DND-41 (cell line): Measurements from ENCODE around the gene TBX4.

ENCODE experiments used
- ATAC-seq: fragments of 200-7000 bp; cut with Tn5 transposase; 3 replicates; pipeline ENCODE4 v1.9.1; 2021; ENCODE audit warnings: low read depth; ENCODE audit not compliant: insufficient read depth
- DNase-seq: peaks from one replicate; pipeline ENCODE4 v3.0.0-alpha.2; 2020
- H2AFZ ChIP-seq: 2 replicates; pipeline ENCODE4 v1.6.0; 2012; ENCODE audit warnings: low read depth, low read length
- H3K27ac ChIP-seq: 2 replicates; pipeline ENCODE4 v1.5.1; 2012; ENCODE audit warnings: low read length, inconsistent platforms
- H3K27me3 ChIP-seq: fragments of 200-600 bp; sonication (generic); 2 replicates; pipeline ENCODE4 v1.6.0; 2012; ENCODE audit warnings: low read length, mild to moderate bottlenecking, inconsistent platforms; ENCODE audit not compliant: insufficient read depth, poor library complexity
- H3K36me3 ChIP-seq: 2 replicates; pipeline ENCODE4 v1.5.1; 2012; ENCODE audit warnings: low read length, inconsistent platforms; ENCODE audit not compliant: insufficient read depth
- H3K4me1 ChIP-seq: 2 replicates; pipeline ENCODE4 v1.5.1; 2012; ENCODE audit warnings: mild to moderate bottlenecking, low read length; ENCODE audit not compliant: insufficient read depth
- H3K4me2 ChIP-seq: 2 replicates; pipeline ENCODE4 v1.6.0; 2012; ENCODE audit warnings: mild to moderate bottlenecking, moderate library complexity, low read length, inconsistent platforms; ENCODE audit not compliant: insufficient read depth
- H3K4me3 ChIP-seq, 2 experiments: fragments of 200-600 bp in 1 of 2; shearing (Covaris generic) in 1 of 2; 2 replicates each; pipeline ENCODE4 v1.5.1; 2012 to 2016; ENCODE audit warnings: inconsistent platforms in 2 of 2, low read length in 2 of 2, mild to moderate bottlenecking in 2 of 2, low read depth in 1 of 2, moderate library complexity in 1 of 2
- H3K79me2 ChIP-seq: 2 replicates; pipeline ENCODE4 v1.6.0; 2012; ENCODE audit warnings: low read length, inconsistent platforms; ENCODE audit not compliant: insufficient read depth
- H3K9ac ChIP-seq: 2 replicates; pipeline ENCODE4 v1.6.0; 2012; ENCODE audit warnings: low read depth, mild to moderate bottlenecking, inconsistent platforms, low read length, moderate library complexity
- H3K9me3 ChIP-seq: 2 replicates; pipeline ENCODE4 v1.5.1; 2012; ENCODE audit warnings: low read length, moderate library complexity, mild to moderate bottlenecking, inconsistent platforms; ENCODE audit not compliant: insufficient read depth, severe bottlenecking
- H4K20me1 ChIP-seq: 2 replicates; pipeline ENCODE4 v1.6.0; 2012; ENCODE audit warnings: low read length; ENCODE audit not compliant: insufficient read depth
- CTCF ChIP-seq: IDR thresholded peaks from 2 replicates; pipeline ENCODE4 v1.5.1; 2012; ENCODE audit warnings: borderline replicate concordance, low read length, moderate library complexity, mild to moderate bottlenecking; ENCODE audit not compliant: poor library complexity, severe bottlenecking; ENCODE audit errors: extremely low read depth
- EZH2 ChIP-seq: IDR thresholded peaks from 3 replicates; pipeline ENCODE4 v1.6.1; 2012; ENCODE audit warnings: borderline replicate concordance, low read depth, mild to moderate bottlenecking, moderate library complexity, low read length, inconsistent platforms; ENCODE audit not compliant: severe bottlenecking

TBX4 gene

GRCh38 chr17:61468263-61468907 is 16.2 kb downstream of the TBX4 start:
- Histone ChIP-seq H3K4me1 (no peaks in the 10 kb centered on the region), H3K36me3 (no peaks in the 10 kb centered on the region), H3K9me3 (no peaks in the 10 kb centered on the region), H3K4me2 (no peak overlapping the region), H3K9ac (no peak overlapping the region), H3K27me3 (peaks cover 19% of the 10 kb centered on the region), H3K27ac (no peak overlapping the region), H4K20me1 (no peaks in the 10 kb centered on the region), H2AFZ (no peak overlapping the region), H3K79me2 (no peaks in the 10 kb centered on the region), H3K4me3 (no peak overlapping the region)
- no peak for DNase-seq
- TF ChIP-seq CTCF, result no peak
- TF ChIP-seq EZH2, result no peak
- no peak for ATAC-seq

- Histone ChIP-seq H3K79me2 (no peaks in the 10 kb centered on the region), H3K27me3 (peaks cover 26% of the 10 kb centered on the region), H3K4me2 (no peak overlapping the region), H4K20me1 (no peaks in the 10 kb centered on the region), H3K36me3 (no peaks in the 10 kb centered on the region), H3K4me1 (no peaks in the 10 kb centered on the region), H3K27ac (no peak overlapping the region), H2AFZ (no peak overlapping the region), H3K9me3 (no peaks in the 10 kb centered on the region), H3K4me3 (no peak overlapping the region), H3K9ac (no peak overlapping the region)
- ATAC-seq, result no peak
- TF ChIP-seq EZH2 (no peak), CTCF (no peak)
- no peak for DNase-seq
These were observed 17.3 kb downstream of the TBX4 start for GRCh38 chr17:61469474-61469873.

DNA sequence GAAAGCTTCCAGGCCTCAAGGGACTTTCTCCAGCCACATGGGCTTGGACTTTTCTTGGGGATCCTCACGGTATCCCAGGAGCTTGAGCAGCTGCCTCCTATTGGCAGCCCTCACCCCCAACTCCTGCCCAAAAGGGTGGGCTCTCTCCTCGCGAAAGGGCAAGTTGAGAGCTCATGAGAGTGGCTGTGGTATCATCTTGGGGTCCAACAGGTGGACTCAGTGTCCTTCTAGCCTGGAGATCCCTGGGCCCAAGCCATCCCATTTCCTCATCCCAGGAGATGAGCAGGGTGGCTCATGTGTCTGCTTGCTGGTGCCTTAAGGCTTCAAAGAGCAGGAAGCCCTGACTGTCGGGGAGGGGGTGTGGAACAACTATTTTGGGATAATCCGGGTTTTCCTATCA is 17.7 kb downstream of the TBX4 start:
- H3K9ac ChIP-seq, result no peak overlapping the region
- H3K27ac ChIP-seq, result no peak overlapping the region
- H3K9me3 ChIP-seq, result no peaks in the 10 kb centered on the region
- H4K20me1 ChIP-seq, result no peaks in the 10 kb centered on the region
- no peak overlapping the region for H3K4me2 ChIP-seq
- TF ChIP-seq EZH2 (no peak), CTCF (no peak)
- H3K4me1 ChIP-seq, result no peaks in the 10 kb centered on the region
- H2AFZ ChIP-seq, result no peak overlapping the region
- ATAC-seq, result no peak
- DNase-seq, result no peak
- no peak overlapping the region for H3K4me3 ChIP-seq
- no peaks in the 10 kb centered on the region for H3K79me2 ChIP-seq
- peaks cover 26% of the 10 kb centered on the region for H3K27me3 ChIP-seq
- H3K36me3 ChIP-seq, result no peaks in the 10 kb centered on the region
